Nephron (organoid): ENCODE data around the gene ZMIZ1.

ENCODE experiments used
- H3K27ac Mint-ChIP-seq, 3 experiments: 2 replicates each; pipeline ENCODE4 v1.8.0; 2020; ENCODE audit warnings: mixed read lengths in 3 of 3, mild to moderate bottlenecking in 2 of 3, moderate library complexity in 1 of 3
- H3K27me3 Mint-ChIP-seq: 2 replicates; pipeline ENCODE4 v1.8.0; 2021; ENCODE audit warnings: low read depth, mild to moderate bottlenecking, moderate library complexity, mixed read lengths
- H3K36me3 Mint-ChIP-seq: 2 replicates; pipeline ENCODE4 v1.8.0; 2020; ENCODE audit warnings: low read depth, mixed read lengths
- H3K4me1 Mint-ChIP-seq: 2 replicates; pipeline ENCODE4 v1.8.0; 2020; ENCODE audit warnings: mixed read lengths
- H3K4me3 Mint-ChIP-seq, 3 experiments: 2 replicates each; pipeline ENCODE4 v1.8.0; 2020; ENCODE audit warnings: mild to moderate bottlenecking in 3 of 3, mixed read lengths in 3 of 3, moderate library complexity in 2 of 3
- H3K9me3 Mint-ChIP-seq: 2 replicates; pipeline ENCODE4 v1.8.0; 2020; ENCODE audit warnings: mixed read lengths
- CTCF ChIP-seq, 3 experiments: fragments of 200-600 bp; sonication (generic); IDR thresholded peaks; one replicate each; pipeline ENCODE4 v1.5.0; 2021; ENCODE audit warnings: antibody characterized with exemption in 3 of 3; ENCODE audit not compliant: unreplicated experiment in 3 of 3

Gene ZMIZ1

DNA sequence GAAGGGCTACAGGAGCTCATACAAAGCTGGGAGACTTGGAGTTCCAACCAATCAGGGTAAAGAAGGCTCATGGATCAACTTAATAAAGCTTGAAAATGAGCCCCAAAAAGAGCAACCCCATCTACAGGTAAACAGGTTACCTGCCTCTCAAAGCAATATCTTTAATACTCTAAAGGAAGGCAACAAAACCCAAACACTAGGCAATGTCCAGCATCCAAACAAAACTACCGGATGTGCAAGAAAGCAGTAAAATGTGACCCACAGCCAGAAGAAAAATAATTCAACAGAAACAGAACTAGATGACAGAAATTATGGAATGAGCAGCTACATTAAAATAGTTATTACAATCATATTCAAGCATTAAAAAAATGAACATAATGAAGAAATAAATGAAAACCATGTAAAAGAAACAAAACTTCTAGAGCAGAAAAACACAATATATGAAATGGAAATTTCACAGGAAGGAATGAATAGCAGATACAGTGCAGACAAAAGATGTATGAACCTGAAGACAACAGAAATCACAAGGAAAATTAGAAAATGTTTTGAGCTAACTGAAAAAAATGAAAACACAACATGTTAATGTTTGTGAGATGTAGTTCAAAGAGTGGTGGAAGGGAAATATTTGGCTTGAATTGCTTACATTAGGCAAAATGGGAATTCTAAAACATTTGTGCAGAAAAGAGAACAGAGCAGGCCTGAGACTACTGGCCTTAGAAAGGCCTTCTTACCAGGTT, 30.5 kb upstream of the ZMIZ1 start:
- TF ChIP-seq CTCF (IDR thresholded peaks at IDR 0.05; ENCODE audit: unreplicated experiment in 3 of 3), result no peak

DNA sequence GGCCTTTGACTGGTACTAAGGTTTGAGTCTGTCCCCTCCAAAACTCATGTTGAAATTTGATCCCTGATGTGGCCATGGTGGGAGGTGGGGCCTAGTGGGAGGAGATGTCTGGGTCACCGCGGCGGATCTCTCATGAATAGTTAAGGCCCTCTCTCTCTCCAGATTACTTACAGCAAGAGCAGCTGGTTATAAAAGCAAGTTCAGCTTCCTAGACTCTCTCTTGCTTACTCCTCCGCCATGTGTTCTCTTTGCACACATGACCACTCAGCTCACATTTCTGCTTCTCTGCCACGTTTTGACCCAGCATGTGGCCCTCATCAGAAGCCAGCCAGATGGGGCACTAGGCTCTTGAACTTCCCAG, 29.9 kb upstream of the ZMIZ1 start:
- no peak for TF ChIP-seq CTCF (IDR thresholded peaks at IDR 0.05; ENCODE audit: unreplicated experiment in 3 of 3)
- no peak overlapping the region for H3K4me3 Mint-ChIP-seq
- H3K36me3 Mint-ChIP-seq, result no peaks in the 10 kb centered on the region
- H3K27me3 Mint-ChIP-seq, result peaks cover 5% of the 10 kb centered on the region
- peaks cover 3% of the 10 kb centered on the region for H3K9me3 Mint-ChIP-seq
- H3K4me1 Mint-ChIP-seq, result peaks cover 18% of the 10 kb centered on the region
- peak overlapping the region; percentile 68 to 93 (median 70) for H3K27ac Mint-ChIP-seq

More for the DNA sequence above, 30.5 kb upstream of the ZMIZ1 start:
- peaks cover 3% of the 10 kb centered on the region for H3K9me3 Mint-ChIP-seq
- H3K36me3 Mint-ChIP-seq, result no peaks in the 10 kb centered on the region
- peaks cover 5% of the 10 kb centered on the region for H3K27me3 Mint-ChIP-seq
- H3K4me3 Mint-ChIP-seq, result no peak overlapping the region
- peaks cover 18% of the 10 kb centered on the region for H3K4me1 Mint-ChIP-seq
- peak overlapping the region; percentile 68 to 93 (median 70) for H3K27ac Mint-ChIP-seq

GRCh38 chr10:79042639-79043411, 25.9 kb upstream of the ZMIZ1 start:
- Mint-ChIP-seq H3K4me3 (no peak overlapping the region), H3K27ac (no peak overlapping the region), H3K9me3 (peaks cover 3% of the 10 kb centered on the region), H3K4me1 (peaks cover 18% of the 10 kb centered on the region), H3K27me3 (peaks cover 9% of the 10 kb centered on the region), H3K36me3 (no peaks in the 10 kb centered on the region)
- TF ChIP-seq CTCF (IDR thresholded peaks at IDR 0.05; ENCODE audit: unreplicated experiment in 3 of 3), result no peak

DNA sequence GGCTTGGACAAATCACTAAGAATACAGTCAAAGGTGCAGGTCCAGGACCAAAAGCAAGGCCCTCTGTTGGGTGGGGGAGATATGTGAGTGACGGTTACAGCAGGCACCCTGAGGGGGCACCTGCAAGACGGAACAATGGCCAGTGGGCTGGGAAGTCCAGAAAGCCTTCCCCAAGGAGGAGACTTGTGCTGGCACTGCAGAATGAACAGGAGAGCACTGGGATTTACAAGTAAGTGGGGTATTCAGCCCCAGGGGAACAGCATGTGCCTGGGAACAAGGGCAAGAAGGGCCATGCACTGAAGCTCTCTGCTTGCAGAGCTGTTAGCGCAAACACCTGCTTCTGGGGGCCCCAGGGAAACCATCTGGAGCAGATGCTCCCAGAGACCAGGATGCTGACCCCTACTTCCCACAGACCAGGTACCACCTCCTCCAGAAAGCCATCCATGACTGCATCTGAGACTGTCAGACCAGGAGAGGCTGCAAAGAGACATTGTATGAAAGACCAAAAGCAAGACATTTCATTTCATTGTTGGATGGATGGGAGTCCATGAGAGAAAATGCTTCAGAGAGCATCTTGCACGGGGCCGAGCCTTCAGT, 24.6 kb upstream of the ZMIZ1 start:
- no peak for TF ChIP-seq CTCF (IDR thresholded peaks at IDR 0.05; ENCODE audit: unreplicated experiment in 3 of 3)
- H3K4me3 Mint-ChIP-seq, result no peak overlapping the region
- H3K27ac Mint-ChIP-seq, result no peak overlapping the region
- peaks cover 9% of the 10 kb centered on the region for H3K27me3 Mint-ChIP-seq
- peaks cover 6% of the 10 kb centered on the region for H3K4me1 Mint-ChIP-seq
- H3K9me3 Mint-ChIP-seq, result peaks cover 3% of the 10 kb centered on the region
- no peaks in the 10 kb centered on the region for H3K36me3 Mint-ChIP-seq

- Mint-ChIP-seq H3K9me3 (peaks cover 3% of the 10 kb centered on the region), H3K27ac (no peak overlapping the region), H3K36me3 (no peaks in the 10 kb centered on the region), H3K27me3 (peaks cover 9% of the 10 kb centered on the region), H3K4me1 (no peaks in the 10 kb centered on the region), H3K4me3 (no peak overlapping the region)
- no peak for TF ChIP-seq CTCF (IDR thresholded peaks at IDR 0.05; ENCODE audit: unreplicated experiment in 3 of 3)
These were observed 23.9 kb upstream of the ZMIZ1 start for GRCh38 chr10:79044846-79045245.
